Urinary bladder (tissue), 4 donors: ENCODE data around the gene OR4F6. TPM values are rescaled to one million over a fixed set of nuclear protein-coding genes. Genes with fewer than 3 reads are reported as not detected.
"Not testable (repeated sequence)": the region's sequence is repeated elsewhere in the genome, so short reads cannot be mapped to it uniquely, and the experiment has no call there.

ENCODE experiments used
- DNase-seq: peaks from one replicate; pipeline ENCODE4 v3.0.0-alpha.2; 2015; ENCODE audit errors: extremely low spot score
- H3K27ac ChIP-seq: one replicate; pipeline ENCODE4 v1.5.1; 2013; ENCODE audit warnings: low read depth, mild to moderate bottlenecking, moderate library complexity
- H3K36me3 ChIP-seq: one replicate; pipeline ENCODE4 v1.6.1; 2013; ENCODE audit warnings: mild to moderate bottlenecking, moderate library complexity; ENCODE audit not compliant: insufficient read depth
- H3K4me1 ChIP-seq: one replicate; pipeline ENCODE4 v1.6.1; 2013; ENCODE audit warnings: mild to moderate bottlenecking, moderate library complexity; ENCODE audit not compliant: insufficient read depth
- H3K4me3 ChIP-seq: one replicate; pipeline ENCODE4 v1.5.1; 2013; ENCODE audit warnings: low read depth, low read length
- WGBS: extraction: QIAGEN DNeasy Blood & Tissue Kit; methylation state at CpG from one replicate; pipeline ENCODE4 v1.1.7; 2013; 5-methylcytosine and 5-hydroxymethylcytosine counted together
- polyA plus RNA-seq: library from polyadenylated mRNA; stranded (reverse); fragments of 200-250 nt; gene quantifications from one replicate; pipeline ENCODE4 v1.2.3, GENCODE V29; 2013
- total RNA-seq: library from RNA; depleted of rRNA; stranded (reverse); fragments of >200 nt; gene quantifications from one replicate; pipeline ENCODE4 v1.2.3, GENCODE V29; 2014
- donor health status: healthy with polysubstance abuse.
- donor health status: healthy.

OR4F6 gene
- total RNA-seq (not detected), polyA plus RNA-seq (not detected)

- no peak within 1 kb of the TSS for H3K27ac ChIP-seq
- no peaks in the 10 kb centered on the region for H3K4me1 ChIP-seq
- 94% methylated on average over 2 of the region's 2 CpGs for WGBS
- no peak for DNase-seq
- H3K4me3 ChIP-seq = no peak within 1 kb of the TSS
- no peaks in the 10 kb centered on the region for H3K36me3 ChIP-seq
These were observed at the start of gene OR4F6 for GRCh38 chr15:101803209-101803608. Gene OR4F6 (plus strand): TSS chr15:101803509. CDS start chr15:101805720, 2,211 bp downstream.

GRCh38 chr15:101764669-101765339 lies 38.5 kb upstream of the OR4F6 start:
- not testable (repeated sequence) for DNase-seq, H3K4me3 ChIP-seq, H3K4me1 ChIP-seq, H3K27ac ChIP-seq, H3K36me3 ChIP-seq
- 90% methylated on average over 22 of the region's 23 CpGs for WGBS

- H3K27ac ChIP-seq, DNase-seq: not testable (repeated sequence)
- 93% methylated on average over 7 of the region's 7 CpGs for WGBS
These were observed 38.0 kb upstream of the OR4F6 start for GRCh38 chr15:101765340-101765671.

GRCh38 chr15:101765772-101766456 lies 37.4 kb upstream of the OR4F6 start:
- Histone ChIP-seq H3K4me1 (no peaks in the 10 kb centered on the region), H3K36me3 (no peaks in the 10 kb centered on the region), H3K4me3 (no peak overlapping the region), H3K27ac (no peak overlapping the region)
- no peak for DNase-seq
- WGBS = 91% methylated on average over 15 of the region's 15 CpGs

More at GRCh38 chr15:101765340-101765671, 38.0 kb upstream of the OR4F6 start:
- not testable (repeated sequence) for H3K4me3 ChIP-seq, H3K36me3 ChIP-seq, H3K4me1 ChIP-seq

GRCh38 chr15:101767083-101767640 lies 36.1 kb upstream of the OR4F6 start:
- not testable (repeated sequence) for H3K4me3 ChIP-seq, H3K36me3 ChIP-seq, H3K4me1 ChIP-seq, DNase-seq, H3K27ac ChIP-seq
- WGBS = 82% methylated on average over 8 of the region's 11 CpGs

GRCh38 chr15:101772921-101773320 lies 30.4 kb upstream of the OR4F6 start:
- H3K4me1 ChIP-seq = no peaks in the 10 kb centered on the region
- no peak overlapping the region for H3K27ac ChIP-seq
- H3K4me3 ChIP-seq = no peak overlapping the region
- H3K36me3 ChIP-seq = no peaks in the 10 kb centered on the region
- 94% methylated on average over 8 of the region's 8 CpGs for WGBS
- no peak for DNase-seq

- no peaks in the 10 kb centered on the region for H3K36me3 ChIP-seq
- no peaks in the 10 kb centered on the region for H3K4me1 ChIP-seq
- DNase-seq = no peak
- no peak overlapping the region for H3K4me3 ChIP-seq
- WGBS = 70% methylated on average over 7 of the region's 7 CpGs
- H3K27ac ChIP-seq = no peak overlapping the region
These were observed 29.7 kb upstream of the OR4F6 start for GRCh38 chr15:101773496-101774100.

GRCh38 chr15:101775136-101775535 lies 28.2 kb upstream of the OR4F6 start:
- Histone ChIP-seq H3K4me1 (no peaks in the 10 kb centered on the region), H3K36me3 (no peaks in the 10 kb centered on the region), H3K27ac (no peak overlapping the region), H3K4me3 (no peak overlapping the region)
- no peak for DNase-seq
- 91% methylated on average over 10 of the region's 10 CpGs for WGBS

GRCh38 chr15:101778576-101778975 lies 24.7 kb upstream of the OR4F6 start:
- not testable (repeated sequence) for H3K36me3 ChIP-seq, DNase-seq, H3K27ac ChIP-seq, H3K4me3 ChIP-seq, H3K4me1 ChIP-seq
- 89% methylated on average over 10 of the region's 10 CpGs for WGBS

GRCh38 chr15:101780225-101780624 lies 23.1 kb upstream of the OR4F6 start:
- H3K4me3 ChIP-seq, H3K27ac ChIP-seq, H3K36me3 ChIP-seq, DNase-seq, H3K4me1 ChIP-seq: not testable (repeated sequence)
- 25% methylated on average over 1 of the region's 1 CpG for WGBS

- DNase-seq = no peak
- no peaks in the 10 kb centered on the region for H3K36me3 ChIP-seq
- WGBS = 82% methylated on average over 9 of the region's 9 CpGs
- H3K4me1 ChIP-seq = no peaks in the 10 kb centered on the region
- no peak overlapping the region for H3K27ac ChIP-seq
- no peak overlapping the region for H3K4me3 ChIP-seq
These were observed 21.4 kb upstream of the OR4F6 start for GRCh38 chr15:101781928-101782327.

- Histone ChIP-seq H3K27ac (no peak overlapping the region), H3K4me1 (no peaks in the 10 kb centered on the region), H3K36me3 (no peaks in the 10 kb centered on the region), H3K4me3 (no peak overlapping the region)
- 64% methylated on average over 2 of the region's 2 CpGs for WGBS
- DNase-seq = no peak
These were observed 18.7 kb upstream of the OR4F6 start for GRCh38 chr15:101784644-101785043.

- not testable (repeated sequence) for H3K4me1 ChIP-seq, H3K36me3 ChIP-seq, H3K4me3 ChIP-seq, DNase-seq, H3K27ac ChIP-seq
- 74% methylated on average over 2 of the region's 2 CpGs for WGBS
These were observed 16.9 kb upstream of the OR4F6 start for GRCh38 chr15:101786422-101786821.

GRCh38 chr15:101788001-101788400 lies 15.3 kb upstream of the OR4F6 start:
- not testable (repeated sequence) for H3K4me1 ChIP-seq, H3K27ac ChIP-seq, H3K36me3 ChIP-seq, DNase-seq, H3K4me3 ChIP-seq
- WGBS = 85% methylated on average over 2 of the region's 2 CpGs
